K562 (cell line): Measurements from ENCODE around the gene MTG2.

Source experiments
- BDP1 ChIP-seq: IDR thresholded peaks from 3 replicates; pipeline ENCODE4 v1.6.1; 2011; ENCODE audit not compliant: insufficient read length, insufficient read depth
- CBFB ChIP-seq: sonication (generic); formaldehyde crosslinking; IDR thresholded peaks from 2 replicates; pipeline ENCODE4 v1.4.0; 2020; ENCODE audit warnings: mild to moderate bottlenecking, missing genetic modification reagents
- ETV5 ChIP-seq: sonication (generic); formaldehyde crosslinking; IDR thresholded peaks from 2 replicates; pipeline ENCODE4 v1.4.0; 2020; ENCODE audit warnings: low read depth, mild to moderate bottlenecking, missing genetic modification reagents
- KDM5B ChIP-seq: fragments of 200-600 bp; sonication (generic); IDR thresholded peaks from 2 replicates; pipeline ENCODE4 v1.6.1; 2012; ENCODE audit warnings: low read depth, mild to moderate bottlenecking, moderate library complexity, low read length, control low read depth, inconsistent platforms; ENCODE audit not compliant: insufficient replicate concordance
- PCBP2 ChIP-seq: fragments of 200-400 bp; formaldehyde crosslinking; IDR thresholded peaks from 2 replicates; pipeline ENCODE4 v1.6.1; 2018; ENCODE audit warnings: low read length, low read depth, mild to moderate bottlenecking, moderate library complexity; ENCODE audit not compliant: poor library complexity, severe bottlenecking
- TEAD2 ChIP-seq: fragments of 450-650 bp; IDR thresholded peaks from 2 replicates; pipeline ENCODE4 v1.6.1; 2016; ENCODE audit warnings: missing genetic modification characterization, control low read depth, missing compliant biosample characterization
- ZNF274 ChIP-seq: IDR thresholded peaks from 2 replicates; pipeline ENCODE4 v1.6.1; 2011; ENCODE audit warnings: low read depth, mild to moderate bottlenecking, low read length, moderate library complexity, borderline replicate concordance
- ZNF316 ChIP-seq: fragments of 450-650 bp; IDR thresholded peaks from 2 replicates; pipeline ENCODE4 v1.6.1; 2016
- ZNF384 ChIP-seq: IDR thresholded peaks from 2 replicates; pipeline ENCODE4 v1.6.1; 2012; ENCODE audit warnings: low read depth, low read length, improper control_type of control experiment
- ZSCAN29 ChIP-seq: fragments of 450-650 bp; IDR thresholded peaks from 2 replicates; pipeline ENCODE4 v1.6.1; 2017
- TF ChIP-seq, protein P1 (sequence below), 2 experiments: fragments of 450-650 bp in 1 of 2; sonication (generic) in 1 of 2; formaldehyde crosslinking in 1 of 2; IDR thresholded peaks; 2 replicates each; pipeline versions ENCODE4 v1.7.1 to v1.9.0; 2016 to 2022; ENCODE audit warnings: inconsistent platforms in 1 of 2, mild to moderate bottlenecking in 1 of 2, missing genetic modification reagents in 1 of 2
- TF ChIP-seq, protein P2 (sequence below): sonication (generic); formaldehyde crosslinking; IDR thresholded peaks from 2 replicates; pipeline ENCODE4 v1.8.1; 2023; ENCODE audit warnings: mild to moderate bottlenecking, missing genetic modification reagents
- TF ChIP-seq, protein P3 (sequence below): sonication (generic); formaldehyde crosslinking; IDR thresholded peaks from 2 replicates; pipeline ENCODE4 v1.8.1; 2022; ENCODE audit warnings: missing genetic modification reagents

DNA sequence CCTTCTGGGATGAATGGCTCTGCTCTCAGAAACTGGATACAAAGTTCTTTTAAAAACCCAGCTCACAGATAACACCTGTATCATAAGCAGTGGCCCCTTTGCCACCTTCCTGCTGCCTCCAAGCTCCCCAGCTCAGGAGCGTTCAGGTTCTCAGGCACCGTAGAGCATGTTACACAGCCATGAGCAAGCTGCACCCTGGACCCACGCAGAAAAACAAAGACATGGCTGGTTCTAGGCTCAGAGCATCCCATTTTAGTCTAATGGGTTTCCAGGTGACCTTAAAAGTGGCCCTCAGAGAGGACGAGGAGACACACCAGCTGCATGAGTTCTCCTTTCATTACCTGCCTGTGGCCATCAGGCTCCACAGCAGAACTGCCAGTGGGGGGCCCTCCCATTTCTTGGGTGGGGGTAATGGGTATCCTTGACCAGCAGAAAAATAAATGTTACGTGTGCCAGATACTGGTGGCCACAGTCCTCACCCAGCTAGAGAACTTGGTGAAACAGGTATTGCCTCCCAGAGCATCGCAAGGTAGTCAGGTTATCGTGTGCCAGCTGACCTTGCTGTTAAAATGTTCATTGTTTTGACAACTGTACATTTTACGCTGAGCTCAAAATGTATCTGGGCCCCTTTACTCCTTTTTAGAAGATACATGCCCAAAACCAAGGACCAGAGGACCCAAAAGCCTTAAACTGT lies 47.1 kb upstream of the MTG2 start:
- TF ChIP-seq, protein P1, sequence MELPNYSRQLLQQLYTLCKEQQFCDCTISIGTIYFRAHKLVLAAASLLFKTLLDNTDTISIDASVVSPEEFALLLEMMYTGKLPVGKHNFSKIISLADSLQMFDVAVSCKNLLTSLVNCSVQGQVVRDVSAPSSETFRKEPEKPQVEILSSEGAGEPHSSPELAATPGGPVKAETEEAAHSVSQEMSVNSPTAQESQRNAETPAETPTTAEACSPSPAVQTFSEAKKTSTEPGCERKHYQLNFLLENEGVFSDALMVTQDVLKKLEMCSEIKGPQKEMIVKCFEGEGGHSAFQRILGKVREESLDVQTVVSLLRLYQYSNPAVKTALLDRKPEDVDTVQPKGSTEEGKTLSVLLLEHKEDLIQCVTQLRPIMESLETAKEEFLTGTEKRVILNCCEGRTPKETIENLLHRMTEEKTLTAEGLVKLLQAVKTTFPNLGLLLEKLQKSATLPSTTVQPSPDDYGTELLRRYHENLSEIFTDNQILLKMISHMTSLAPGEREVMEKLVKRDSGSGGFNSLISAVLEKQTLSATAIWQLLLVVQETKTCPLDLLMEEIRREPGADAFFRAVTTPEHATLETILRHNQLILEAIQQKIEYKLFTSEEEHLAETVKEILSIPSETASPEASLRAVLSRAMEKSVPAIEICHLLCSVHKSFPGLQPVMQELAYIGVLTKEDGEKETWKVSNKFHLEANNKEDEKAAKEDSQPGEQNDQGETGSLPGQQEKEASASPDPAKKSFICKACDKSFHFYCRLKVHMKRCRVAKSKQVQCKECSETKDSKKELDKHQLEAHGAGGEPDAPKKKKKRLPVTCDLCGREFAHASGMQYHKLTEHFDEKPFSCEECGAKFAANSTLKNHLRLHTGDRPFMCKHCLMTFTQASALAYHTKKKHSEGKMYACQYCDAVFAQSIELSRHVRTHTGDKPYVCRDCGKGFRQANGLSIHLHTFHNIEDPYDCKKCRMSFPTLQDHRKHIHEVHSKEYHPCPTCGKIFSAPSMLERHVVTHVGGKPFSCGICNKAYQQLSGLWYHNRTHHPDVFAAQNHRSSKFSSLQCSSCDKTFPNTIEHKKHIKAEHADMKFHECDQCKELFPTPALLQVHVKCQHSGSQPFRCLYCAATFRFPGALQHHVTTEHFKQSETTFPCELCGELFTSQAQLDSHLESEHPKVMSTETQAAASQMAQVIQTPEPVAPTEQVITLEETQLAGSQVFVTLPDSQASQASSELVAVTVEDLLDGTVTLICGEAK (IDR thresholded peaks at IDR 0.05) = no peak
- TF ChIP-seq, protein P1 (CRISPR knock-in tag; IDR thresholded peaks at IDR 0.05) = no peak
- TF ChIP-seq, protein P2, sequence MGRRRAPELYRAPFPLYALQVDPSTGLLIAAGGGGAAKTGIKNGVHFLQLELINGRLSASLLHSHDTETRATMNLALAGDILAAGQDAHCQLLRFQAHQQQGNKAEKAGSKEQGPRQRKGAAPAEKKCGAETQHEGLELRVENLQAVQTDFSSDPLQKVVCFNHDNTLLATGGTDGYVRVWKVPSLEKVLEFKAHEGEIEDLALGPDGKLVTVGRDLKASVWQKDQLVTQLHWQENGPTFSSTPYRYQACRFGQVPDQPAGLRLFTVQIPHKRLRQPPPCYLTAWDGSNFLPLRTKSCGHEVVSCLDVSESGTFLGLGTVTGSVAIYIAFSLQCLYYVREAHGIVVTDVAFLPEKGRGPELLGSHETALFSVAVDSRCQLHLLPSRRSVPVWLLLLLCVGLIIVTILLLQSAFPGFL (CRISPR knock-in tag) = no peak
- TF ChIP-seq KDM5B = no peak
- TF ChIP-seq ZNF316 = no peak
- TF ChIP-seq ETV5 (CRISPR knock-in tag) = no peak
- no peak for TF ChIP-seq BDP1
- TF ChIP-seq ZSCAN29 = no peak
- TF ChIP-seq ZNF274 = no peak
- TF ChIP-seq ZNF384 = no peak
- no peak for TF ChIP-seq TEAD2 (tag)
- no peak for TF ChIP-seq PCBP2
- TF ChIP-seq, protein P3, sequence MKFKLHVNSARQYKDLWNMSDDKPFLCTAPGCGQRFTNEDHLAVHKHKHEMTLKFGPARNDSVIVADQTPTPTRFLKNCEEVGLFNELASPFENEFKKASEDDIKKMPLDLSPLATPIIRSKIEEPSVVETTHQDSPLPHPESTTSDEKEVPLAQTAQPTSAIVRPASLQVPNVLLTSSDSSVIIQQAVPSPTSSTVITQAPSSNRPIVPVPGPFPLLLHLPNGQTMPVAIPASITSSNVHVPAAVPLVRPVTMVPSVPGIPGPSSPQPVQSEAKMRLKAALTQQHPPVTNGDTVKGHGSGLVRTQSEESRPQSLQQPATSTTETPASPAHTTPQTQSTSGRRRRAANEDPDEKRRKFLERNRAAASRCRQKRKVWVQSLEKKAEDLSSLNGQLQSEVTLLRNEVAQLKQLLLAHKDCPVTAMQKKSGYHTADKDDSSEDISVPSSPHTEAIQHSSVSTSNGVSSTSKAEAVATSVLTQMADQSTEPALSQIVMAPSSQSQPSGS (CRISPR knock-in tag) = no peak
- TF ChIP-seq CBFB (CRISPR knock-in tag) = no peak
